ENCODE data around the gene BRF1. TPM values are rescaled to one million over a fixed set of nuclear protein-coding genes. Genes with fewer than 3 reads are reported as not detected.

Gene BRF1
- total RNA-seq, 1 experiment from 2014 or later: 26.4 TPM

DNA sequence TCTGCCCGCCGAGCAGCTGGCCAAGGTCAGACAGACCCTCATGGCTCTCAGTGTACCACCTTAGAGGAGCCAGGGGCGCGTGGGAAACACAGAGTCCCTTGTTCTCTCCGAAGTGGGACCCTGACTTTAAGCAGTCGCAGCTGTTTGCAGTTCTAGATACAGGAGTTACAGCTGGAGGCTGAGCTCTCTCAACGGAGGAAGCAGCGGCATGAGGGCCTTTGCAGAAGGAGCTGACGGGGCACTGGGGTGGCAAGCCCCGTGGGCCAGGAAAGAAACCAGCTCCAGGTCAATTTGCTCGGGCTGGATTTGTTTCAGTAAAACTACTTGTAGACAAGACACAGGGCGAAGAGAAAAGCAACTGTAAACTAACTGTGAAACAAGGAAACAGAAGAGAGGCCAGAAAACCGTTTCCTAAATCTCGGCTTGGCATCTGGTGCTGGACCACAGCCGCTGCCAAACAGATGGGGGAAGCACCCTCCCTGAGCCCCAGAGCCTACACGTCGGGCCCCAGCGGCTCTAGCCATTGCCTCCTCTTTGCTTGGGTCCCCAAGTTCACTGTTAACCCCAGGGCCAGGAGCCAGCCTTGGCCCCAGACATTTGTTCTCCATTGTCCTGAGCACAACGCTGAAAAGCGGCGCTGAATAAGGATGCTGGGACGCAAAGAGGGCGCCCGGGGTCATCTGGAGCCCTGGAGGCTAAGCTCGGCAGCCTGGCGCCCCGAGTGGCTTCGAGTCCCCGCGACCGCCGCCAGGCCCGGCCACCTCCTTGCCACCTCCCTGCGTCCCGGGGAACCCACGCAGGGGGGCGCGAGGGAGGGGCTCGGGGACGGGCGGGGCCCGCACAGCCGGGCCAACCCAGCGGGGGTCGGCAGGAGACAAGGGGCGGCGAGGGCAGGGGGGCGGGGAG lies 12.8 kb upstream of the BRF1 start:
- 0 out of 2 replicates have a peak, but pooled peaks have one; percentile 21 for TF ChIP-seq MYBL2 (CRISPR knock-in tag; IDR thresholded peaks at IDR 0.05)
- TF ChIP-seq, protein P1, sequence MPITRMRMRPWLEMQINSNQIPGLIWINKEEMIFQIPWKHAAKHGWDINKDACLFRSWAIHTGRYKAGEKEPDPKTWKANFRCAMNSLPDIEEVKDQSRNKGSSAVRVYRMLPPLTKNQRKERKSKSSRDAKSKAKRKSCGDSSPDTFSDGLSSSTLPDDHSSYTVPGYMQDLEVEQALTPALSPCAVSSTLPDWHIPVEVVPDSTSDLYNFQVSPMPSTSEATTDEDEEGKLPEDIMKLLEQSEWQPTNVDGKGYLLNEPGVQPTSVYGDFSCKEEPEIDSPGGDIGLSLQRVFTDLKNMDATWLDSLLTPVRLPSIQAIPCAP (CRISPR knock-in tag; IDR thresholded peaks at IDR 0.05): no peak
- 0 out of 2 replicates have a peak, but pooled peaks have one; percentile 17 for TF ChIP-seq ETV6 (CRISPR knock-in tag; IDR thresholded peaks at IDR 0.05)
- TF ChIP-seq, protein P2, sequence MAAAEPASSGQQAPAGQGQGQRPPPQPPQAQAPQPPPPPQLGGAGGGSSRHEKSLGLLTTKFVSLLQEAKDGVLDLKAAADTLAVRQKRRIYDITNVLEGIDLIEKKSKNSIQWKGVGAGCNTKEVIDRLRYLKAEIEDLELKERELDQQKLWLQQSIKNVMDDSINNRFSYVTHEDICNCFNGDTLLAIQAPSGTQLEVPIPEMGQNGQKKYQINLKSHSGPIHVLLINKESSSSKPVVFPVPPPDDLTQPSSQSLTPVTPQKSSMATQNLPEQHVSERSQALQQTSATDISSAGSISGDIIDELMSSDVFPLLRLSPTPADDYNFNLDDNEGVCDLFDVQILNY (CRISPR knock-in tag; IDR thresholded peaks at IDR 0.05): peak; percentile 67; the same call in 1 of the 2 replicates
- TF ChIP-seq, protein P3, sequence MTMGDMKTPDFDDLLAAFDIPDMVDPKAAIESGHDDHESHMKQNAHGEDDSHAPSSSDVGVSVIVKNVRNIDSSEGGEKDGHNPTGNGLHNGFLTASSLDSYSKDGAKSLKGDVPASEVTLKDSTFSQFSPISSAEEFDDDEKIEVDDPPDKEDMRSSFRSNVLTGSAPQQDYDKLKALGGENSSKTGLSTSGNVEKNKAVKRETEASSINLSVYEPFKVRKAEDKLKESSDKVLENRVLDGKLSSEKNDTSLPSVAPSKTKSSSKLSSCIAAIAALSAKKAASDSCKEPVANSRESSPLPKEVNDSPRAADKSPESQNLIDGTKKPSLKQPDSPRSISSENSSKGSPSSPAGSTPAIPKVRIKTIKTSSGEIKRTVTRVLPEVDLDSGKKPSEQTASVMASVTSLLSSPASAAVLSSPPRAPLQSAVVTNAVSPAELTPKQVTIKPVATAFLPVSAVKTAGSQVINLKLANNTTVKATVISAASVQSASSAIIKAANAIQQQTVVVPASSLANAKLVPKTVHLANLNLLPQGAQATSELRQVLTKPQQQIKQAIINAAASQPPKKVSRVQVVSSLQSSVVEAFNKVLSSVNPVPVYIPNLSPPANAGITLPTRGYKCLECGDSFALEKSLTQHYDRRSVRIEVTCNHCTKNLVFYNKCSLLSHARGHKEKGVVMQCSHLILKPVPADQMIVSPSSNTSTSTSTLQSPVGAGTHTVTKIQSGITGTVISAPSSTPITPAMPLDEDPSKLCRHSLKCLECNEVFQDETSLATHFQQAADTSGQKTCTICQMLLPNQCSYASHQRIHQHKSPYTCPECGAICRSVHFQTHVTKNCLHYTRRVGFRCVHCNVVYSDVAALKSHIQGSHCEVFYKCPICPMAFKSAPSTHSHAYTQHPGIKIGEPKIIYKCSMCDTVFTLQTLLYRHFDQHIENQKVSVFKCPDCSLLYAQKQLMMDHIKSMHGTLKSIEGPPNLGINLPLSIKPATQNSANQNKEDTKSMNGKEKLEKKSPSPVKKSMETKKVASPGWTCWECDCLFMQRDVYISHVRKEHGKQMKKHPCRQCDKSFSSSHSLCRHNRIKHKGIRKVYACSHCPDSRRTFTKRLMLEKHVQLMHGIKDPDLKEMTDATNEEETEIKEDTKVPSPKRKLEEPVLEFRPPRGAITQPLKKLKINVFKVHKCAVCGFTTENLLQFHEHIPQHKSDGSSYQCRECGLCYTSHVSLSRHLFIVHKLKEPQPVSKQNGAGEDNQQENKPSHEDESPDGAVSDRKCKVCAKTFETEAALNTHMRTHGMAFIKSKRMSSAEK (CRISPR knock-in tag; IDR thresholded peaks at IDR 0.05; ENCODE audit: borderline replicate concordance): no peak
- TF ChIP-seq, protein P4, sequence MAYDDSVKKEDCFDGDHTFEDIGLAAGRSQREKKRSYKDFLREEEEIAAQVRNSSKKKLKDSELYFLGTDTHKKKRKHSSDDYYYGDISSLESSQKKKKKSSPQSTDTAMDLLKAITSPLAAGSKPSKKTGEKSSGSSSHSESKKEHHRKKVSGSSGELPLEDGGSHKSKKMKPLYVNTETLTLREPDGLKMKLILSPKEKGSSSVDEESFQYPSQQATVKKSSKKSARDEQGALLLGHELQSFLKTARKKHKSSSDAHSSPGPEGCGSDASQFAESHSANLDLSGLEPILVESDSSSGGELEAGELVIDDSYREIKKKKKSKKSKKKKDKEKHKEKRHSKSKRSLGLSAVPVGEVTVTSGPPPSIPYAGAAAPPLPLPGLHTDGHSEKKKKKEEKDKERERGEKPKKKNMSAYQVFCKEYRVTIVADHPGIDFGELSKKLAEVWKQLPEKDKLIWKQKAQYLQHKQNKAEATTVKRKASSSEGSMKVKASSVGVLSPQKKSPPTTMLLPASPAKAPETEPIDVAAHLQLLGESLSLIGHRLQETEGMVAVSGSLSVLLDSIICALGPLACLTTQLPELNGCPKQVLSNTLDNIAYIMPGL (CRISPR knock-in tag; IDR thresholded peaks at IDR 0.05): 0 out of 2 replicates have a peak, but pooled peaks have one; percentile 41
- peak; percentile 29; the same call in 1 of the 2 replicates for TF ChIP-seq SP1 (CRISPR knock-in tag; conservative IDR thresholded peaks at IDR 0.05)
- CTCF ChIA-PET: interaction anchor here (0.9 to 2.0 kb wide), 9 partner anchors 10 to 223 kb away, joined by 3 to 12 read pairs (median 4); partner anchors contain the start of gene BRF1
- Mint-ChIP-seq H3K27me3 (ENCODE audit: low read depth) (no peaks in the 10 kb centered on the region; the same call in 1 of the 2 replicates), H3K9me3 (no peaks in the 10 kb centered on the region), H3K27ac (no peak overlapping the region), H3K36me3 (no peaks in the 10 kb centered on the region), H3K4me1 (peaks cover 17% of the 10 kb centered on the region), H3K4me3 (peak overlapping the region; percentile 70)
- ATAC-seq (peak; percentile 42), DNase-seq (ENCODE audit: low spot score) (peak; percentile 47)
- POLR2A ChIA-PET: interaction anchor here (1.3 to 2.1 kb wide), 2 partner anchors 12 to 21 kb away, joined by 7 to 9 read pairs; partner anchors contain the start of gene BRF1

DNA sequence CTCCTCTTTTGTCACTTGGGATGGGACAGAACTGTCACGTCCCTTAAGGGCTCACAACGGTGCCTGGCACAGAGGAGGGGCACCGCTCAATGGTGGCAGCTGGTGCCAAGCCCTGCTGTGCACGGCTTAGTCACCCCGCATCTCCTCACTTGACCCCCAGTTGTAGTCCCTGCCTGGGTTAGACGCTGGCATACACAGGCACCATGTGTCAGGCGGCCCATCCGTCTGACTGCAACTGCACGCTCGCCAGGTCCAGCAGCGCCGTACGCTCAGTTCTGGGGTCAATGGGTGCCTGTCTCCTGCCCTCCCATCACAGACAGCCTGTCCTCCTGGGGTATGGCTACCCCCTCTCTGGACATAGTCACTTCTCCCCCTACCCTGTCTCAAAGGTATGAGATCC lies 12.2 kb upstream of the BRF1 start:
- TF ChIP-seq ELF4 (CRISPR knock-in tag; IDR thresholded peaks at IDR 0.05; ENCODE audit: low read depth) (no peak), CREB1 (CRISPR knock-in tag; IDR thresholded peaks at IDR 0.05) (no peak), ZNF416 (CRISPR knock-in tag; IDR thresholded peaks at IDR 0.05) (no peak), SP1 (CRISPR knock-in tag; conservative IDR thresholded peaks at IDR 0.05) (no peak), ZNF671 (CRISPR knock-in tag; IDR thresholded peaks at IDR 0.05) (no peak)
- TF ChIP-seq, protein P5, sequence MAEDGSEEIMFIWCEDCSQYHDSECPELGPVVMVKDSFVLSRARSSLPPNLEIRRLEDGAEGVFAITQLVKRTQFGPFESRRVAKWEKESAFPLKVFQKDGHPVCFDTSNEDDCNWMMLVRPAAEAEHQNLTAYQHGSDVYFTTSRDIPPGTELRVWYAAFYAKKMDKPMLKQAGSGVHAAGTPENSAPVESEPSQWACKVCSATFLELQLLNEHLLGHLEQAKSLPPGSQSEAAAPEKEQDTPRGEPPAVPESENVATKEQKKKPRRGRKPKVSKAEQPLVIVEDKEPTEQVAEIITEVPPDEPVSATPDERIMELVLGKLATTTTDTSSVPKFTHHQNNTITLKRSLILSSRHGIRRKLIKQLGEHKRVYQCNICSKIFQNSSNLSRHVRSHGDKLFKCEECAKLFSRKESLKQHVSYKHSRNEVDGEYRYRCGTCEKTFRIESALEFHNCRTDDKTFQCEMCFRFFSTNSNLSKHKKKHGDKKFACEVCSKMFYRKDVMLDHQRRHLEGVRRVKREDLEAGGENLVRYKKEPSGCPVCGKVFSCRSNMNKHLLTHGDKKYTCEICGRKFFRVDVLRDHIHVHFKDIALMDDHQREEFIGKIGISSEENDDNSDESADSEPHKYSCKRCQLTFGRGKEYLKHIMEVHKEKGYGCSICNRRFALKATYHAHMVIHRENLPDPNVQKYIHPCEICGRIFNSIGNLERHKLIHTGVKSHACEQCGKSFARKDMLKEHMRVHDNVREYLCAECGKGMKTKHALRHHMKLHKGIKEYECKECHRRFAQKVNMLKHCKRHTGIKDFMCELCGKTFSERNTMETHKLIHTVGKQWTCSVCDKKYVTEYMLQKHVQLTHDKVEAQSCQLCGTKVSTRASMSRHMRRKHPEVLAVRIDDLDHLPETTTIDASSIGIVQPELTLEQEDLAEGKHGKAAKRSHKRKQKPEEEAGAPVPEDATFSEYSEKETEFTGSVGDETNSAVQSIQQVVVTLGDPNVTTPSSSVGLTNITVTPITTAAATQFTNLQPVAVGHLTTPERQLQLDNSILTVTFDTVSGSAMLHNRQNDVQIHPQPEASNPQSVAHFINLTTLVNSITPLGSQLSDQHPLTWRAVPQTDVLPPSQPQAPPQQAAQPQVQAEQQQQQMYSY (CRISPR knock-in tag; IDR thresholded peaks at IDR 0.05): no peak
- TF ChIP-seq, protein P6, sequence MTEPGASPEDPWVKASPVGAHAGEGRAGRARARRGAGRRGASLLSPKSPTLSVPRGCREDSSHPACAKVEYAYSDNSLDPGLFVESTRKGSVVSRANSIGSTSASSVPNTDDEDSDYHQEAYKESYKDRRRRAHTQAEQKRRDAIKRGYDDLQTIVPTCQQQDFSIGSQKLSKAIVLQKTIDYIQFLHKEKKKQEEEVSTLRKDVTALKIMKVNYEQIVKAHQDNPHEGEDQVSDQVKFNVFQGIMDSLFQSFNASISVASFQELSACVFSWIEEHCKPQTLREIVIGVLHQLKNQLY (CRISPR knock-in tag; IDR thresholded peaks at IDR 0.05): no peak
- TF ChIP-seq, protein P7, sequence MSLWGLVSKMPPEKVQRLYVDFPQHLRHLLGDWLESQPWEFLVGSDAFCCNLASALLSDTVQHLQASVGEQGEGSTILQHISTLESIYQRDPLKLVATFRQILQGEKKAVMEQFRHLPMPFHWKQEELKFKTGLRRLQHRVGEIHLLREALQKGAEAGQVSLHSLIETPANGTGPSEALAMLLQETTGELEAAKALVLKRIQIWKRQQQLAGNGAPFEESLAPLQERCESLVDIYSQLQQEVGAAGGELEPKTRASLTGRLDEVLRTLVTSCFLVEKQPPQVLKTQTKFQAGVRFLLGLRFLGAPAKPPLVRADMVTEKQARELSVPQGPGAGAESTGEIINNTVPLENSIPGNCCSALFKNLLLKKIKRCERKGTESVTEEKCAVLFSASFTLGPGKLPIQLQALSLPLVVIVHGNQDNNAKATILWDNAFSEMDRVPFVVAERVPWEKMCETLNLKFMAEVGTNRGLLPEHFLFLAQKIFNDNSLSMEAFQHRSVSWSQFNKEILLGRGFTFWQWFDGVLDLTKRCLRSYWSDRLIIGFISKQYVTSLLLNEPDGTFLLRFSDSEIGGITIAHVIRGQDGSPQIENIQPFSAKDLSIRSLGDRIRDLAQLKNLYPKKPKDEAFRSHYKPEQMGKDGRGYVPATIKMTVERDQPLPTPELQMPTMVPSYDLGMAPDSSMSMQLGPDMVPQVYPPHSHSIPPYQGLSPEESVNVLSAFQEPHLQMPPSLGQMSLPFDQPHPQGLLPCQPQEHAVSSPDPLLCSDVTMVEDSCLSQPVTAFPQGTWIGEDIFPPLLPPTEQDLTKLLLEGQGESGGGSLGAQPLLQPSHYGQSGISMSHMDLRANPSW (CRISPR knock-in tag; conservative IDR thresholded peaks at IDR 0.05; ENCODE audit: low read depth): no peak
- TF ChIP-seq, protein P8, sequence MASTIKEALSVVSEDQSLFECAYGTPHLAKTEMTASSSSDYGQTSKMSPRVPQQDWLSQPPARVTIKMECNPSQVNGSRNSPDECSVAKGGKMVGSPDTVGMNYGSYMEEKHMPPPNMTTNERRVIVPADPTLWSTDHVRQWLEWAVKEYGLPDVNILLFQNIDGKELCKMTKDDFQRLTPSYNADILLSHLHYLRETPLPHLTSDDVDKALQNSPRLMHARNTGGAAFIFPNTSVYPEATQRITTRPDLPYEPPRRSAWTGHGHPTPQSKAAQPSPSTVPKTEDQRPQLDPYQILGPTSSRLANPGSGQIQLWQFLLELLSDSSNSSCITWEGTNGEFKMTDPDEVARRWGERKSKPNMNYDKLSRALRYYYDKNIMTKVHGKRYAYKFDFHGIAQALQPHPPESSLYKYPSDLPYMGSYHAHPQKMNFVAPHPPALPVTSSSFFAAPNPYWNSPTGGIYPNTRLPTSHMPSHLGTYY (CRISPR knock-in tag; IDR thresholded peaks at IDR 0.05): no peak
- Mint-ChIP-seq H3K27me3 (ENCODE audit: low read depth) (no peaks in the 10 kb centered on the region; the same call in 1 of the 2 replicates), H3K9me3 (no peaks in the 10 kb centered on the region), H3K4me3 (peak overlapping the region; percentile 70), H3K36me3 (no peaks in the 10 kb centered on the region), H3K27ac (no peak overlapping the region), H3K4me1 (peaks cover 17% of the 10 kb centered on the region)
- no peak for ATAC-seq
- POLR2A ChIA-PET: interaction anchor here (2.1 kb wide), 1 partner anchor 11 kb away, joined by 7 read pairs; the partner anchor contains the start of gene BRF1
- DNase-seq (ENCODE audit: low spot score): no peak
- CTCF ChIA-PET: interaction anchor here (2.0 kb wide), 1 partner anchor 30 kb away, joined by 5 read pairs; no protein-coding TSS in a partner anchor

All from WTC11 (cell line).